Measurements from ENCODE around the gene TMTC2.
"Not testable (repeated sequence)": the region's sequence is repeated elsewhere in the genome, so short reads cannot be mapped to it uniquely, and the experiment has no call there.

TMTC2 gene

DNA sequence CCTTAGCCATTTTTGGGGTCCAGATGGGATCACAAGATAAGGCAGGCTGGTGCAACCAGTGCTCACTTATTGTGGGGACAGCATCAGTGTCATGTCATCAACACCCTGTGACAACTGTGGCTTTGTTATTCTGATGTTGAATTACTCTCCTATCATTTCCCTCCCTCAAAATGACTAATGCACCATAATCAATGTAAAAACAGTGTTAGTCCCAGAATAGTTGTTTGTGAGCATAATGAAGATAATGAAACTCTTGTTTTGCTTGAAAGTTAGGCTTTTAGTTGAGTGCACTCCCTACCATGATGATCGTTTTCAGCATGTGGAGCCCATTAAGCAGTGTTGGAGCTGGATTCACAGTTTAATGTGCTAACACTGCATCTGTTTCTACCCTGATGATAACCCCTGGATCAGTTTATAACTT is 151.4 kb downstream of the TMTC2 start:
- no peak for DNase-seq (ENCODE audit: extremely low spot score)
- ChIA-PET CTCF (no interaction called here), POLR2A (no interaction called here)
- TF ChIP-seq, protein P1, sequence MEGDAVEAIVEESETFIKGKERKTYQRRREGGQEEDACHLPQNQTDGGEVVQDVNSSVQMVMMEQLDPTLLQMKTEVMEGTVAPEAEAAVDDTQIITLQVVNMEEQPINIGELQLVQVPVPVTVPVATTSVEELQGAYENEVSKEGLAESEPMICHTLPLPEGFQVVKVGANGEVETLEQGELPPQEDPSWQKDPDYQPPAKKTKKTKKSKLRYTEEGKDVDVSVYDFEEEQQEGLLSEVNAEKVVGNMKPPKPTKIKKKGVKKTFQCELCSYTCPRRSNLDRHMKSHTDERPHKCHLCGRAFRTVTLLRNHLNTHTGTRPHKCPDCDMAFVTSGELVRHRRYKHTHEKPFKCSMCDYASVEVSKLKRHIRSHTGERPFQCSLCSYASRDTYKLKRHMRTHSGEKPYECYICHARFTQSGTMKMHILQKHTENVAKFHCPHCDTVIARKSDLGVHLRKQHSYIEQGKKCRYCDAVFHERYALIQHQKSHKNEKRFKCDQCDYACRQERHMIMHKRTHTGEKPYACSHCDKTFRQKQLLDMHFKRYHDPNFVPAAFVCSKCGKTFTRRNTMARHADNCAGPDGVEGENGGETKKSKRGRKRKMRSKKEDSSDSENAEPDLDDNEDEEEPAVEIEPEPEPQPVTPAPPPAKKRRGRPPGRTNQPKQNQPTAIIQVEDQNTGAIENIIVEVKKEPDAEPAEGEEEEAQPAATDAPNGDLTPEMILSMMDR (IDR thresholded peaks at IDR 0.05; ENCODE audit: control extremely low read depth, extremely low read depth, low read depth, missing control alignments), result no peak

DNA sequence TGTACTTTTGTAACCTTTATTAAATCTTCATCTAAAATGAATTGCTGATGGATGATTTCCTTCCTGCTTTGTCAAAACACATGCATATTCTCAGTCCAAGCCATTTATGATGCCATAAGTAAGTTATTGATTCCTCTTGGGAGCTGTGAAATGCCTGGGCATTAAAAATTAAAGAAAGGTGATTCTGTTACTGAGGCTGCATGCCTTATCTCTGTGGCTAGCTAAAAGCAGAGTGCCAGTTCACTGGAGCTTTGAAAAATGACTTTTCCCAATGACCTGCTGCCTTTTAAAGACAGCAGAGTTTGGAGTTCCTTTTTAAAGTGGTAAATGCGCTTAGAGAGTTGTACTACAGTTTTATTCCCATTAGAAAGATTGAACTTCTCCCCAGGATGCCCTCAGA is 152.1 kb downstream of the TMTC2 start:
- POLR2A ChIA-PET, result no interaction called here
- DNase-seq (ENCODE audit: extremely low spot score), result no peak
- TF ChIP-seq, protein P1 (IDR thresholded peaks at IDR 0.05; ENCODE audit: control extremely low read depth, extremely low read depth, low read depth, missing control alignments), result no peak
- CTCF ChIA-PET, result no interaction called here

DNA sequence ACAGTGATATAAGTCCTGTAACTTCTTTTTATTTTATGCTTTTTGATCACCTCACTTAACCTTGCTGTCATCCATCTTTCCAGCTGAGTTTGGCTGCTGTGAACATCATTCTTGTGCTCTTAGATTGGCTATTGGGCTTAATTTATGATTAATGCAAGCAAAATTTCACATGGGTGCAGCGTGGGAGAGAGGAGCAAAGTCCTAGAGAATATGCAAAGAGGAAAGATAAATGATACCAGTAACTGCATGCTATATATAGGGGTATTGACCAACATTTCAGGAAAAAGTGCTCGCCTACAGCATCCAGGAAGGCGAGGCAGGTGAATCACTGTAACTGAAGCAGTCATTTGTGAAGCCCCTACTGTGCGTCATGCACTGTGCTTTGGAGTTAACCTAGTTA is 153.1 kb downstream of the TMTC2 start:
- DNase-seq (ENCODE audit: extremely low spot score), result no peak
- ChIA-PET POLR2A (no interaction called here), CTCF (no interaction called here)
- TF ChIP-seq, protein P1 (IDR thresholded peaks at IDR 0.05; ENCODE audit: control extremely low read depth, extremely low read depth, low read depth, missing control alignments), result no peak

DNA sequence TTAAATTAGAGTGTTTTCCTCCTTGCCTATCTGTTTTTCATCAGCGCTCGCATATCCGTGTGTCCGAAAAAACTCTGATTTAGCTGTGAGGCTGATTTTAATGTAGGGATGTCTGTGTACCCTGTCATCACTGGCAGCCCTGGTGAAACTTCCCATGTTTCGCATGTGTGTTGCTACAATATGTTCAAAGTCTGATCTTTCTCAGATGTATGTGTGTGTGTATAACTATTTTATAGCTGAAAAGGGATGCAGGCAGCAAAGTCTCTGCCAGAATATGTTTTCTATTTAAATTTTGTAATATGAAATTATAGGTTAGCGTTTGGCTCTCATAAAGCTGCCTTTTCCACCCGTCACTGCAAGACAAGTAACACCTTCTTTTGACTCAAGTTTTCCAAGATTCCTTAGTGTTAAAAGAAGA is 154.8 kb downstream of the TMTC2 start:
- CTCF ChIA-PET, result no interaction called here
- no peak for DNase-seq (ENCODE audit: extremely low spot score)
- TF ChIP-seq, protein P1 (IDR thresholded peaks at IDR 0.05; ENCODE audit: control extremely low read depth, extremely low read depth, low read depth, missing control alignments), result no peak

DNA sequence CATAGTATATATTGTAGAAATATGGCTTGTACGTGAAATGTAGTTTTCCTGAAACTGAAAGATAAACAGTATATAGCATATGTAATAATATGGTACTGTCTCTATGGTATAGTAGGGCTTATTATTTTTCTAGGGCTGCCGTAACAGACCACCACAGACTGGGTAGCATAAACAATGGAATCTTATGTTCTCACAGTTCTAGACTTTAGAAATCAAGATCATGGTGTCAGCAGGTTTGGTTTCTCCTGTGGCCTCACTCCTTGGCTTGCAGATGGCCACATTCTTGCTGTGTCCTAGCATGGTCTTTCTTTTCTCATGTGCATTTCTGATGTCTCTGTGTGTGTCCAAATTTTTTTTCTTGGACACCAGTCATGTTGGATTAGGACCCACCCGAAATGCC is 155.8 kb downstream of the TMTC2 start:
- no peak for DNase-seq (ENCODE audit: extremely low spot score)
- ChIA-PET POLR2A (no interaction called here), CTCF (interaction anchor here (1.4 to 3.5 kb wide), 2 partner anchors 9 to 157 kb away, joined by 3 to 12 read pairs; partner anchors contain the start of gene TMTC2)
- TF ChIP-seq, protein P1 (IDR thresholded peaks at IDR 0.05; ENCODE audit: control extremely low read depth, extremely low read depth, low read depth, missing control alignments), result no peak

More for the DNA sequence above, 154.8 kb downstream of the TMTC2 start:
- POLR2A ChIA-PET, result no interaction called here

DNA sequence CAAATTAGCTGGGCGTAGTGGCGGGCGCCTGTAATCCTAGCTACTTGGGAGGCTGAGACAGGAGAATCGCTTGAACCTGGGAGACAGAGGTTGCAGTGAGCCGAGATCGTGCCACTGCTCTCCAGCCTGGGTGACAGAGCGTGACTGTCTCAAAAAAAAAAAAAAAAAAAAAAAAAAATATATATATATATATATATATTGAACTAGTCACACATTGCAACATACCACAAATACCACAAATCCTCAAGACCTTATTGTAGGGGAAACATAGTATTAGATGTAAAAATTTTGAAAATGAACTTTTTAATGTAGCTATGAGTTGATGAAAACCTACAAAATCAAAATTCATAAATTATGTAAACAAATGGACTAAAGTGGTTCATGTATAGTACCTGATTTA is 158.4 kb downstream of the TMTC2 start:
- POLR2A ChIA-PET; DNase-seq (ENCODE audit: extremely low spot score): not testable (repeated sequence)
- CTCF ChIA-PET, result interaction anchor here (1.4 to 3.5 kb wide), 3 partner anchors 13 to 159 kb away, joined by 4 to 12 read pairs (median 4); partner anchors contain the start of gene TMTC2

DNA sequence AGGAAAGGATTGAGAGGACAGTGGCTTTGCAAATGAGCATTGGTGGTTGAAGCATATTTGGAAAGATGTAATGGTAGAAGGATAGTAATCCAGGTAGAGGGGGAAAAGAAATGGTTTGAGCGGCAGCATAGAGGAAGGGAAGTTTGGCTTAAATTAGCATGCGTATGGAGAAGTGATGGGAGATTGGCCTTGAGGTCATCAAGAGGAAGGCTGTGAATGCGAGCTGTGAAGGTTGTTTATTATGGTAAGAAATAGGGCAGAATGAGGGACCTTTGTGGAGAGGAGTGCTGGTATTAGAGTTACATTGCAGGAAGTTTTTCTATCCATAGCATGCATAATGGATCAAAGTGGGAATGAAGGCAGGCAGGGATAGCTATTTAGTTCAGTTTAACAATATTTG is 162.1 kb downstream of the TMTC2 start:
- TF ChIP-seq, protein P1 (IDR thresholded peaks at IDR 0.05; ENCODE audit: control extremely low read depth, extremely low read depth, low read depth, missing control alignments), result no peak
- DNase-seq (ENCODE audit: extremely low spot score), result no peak
- CTCF ChIA-PET, result interaction anchor here (0.7 to 1.7 kb wide), 2 partner anchors 19 to 22 kb away, joined by 4 to 5 read pairs; no protein-coding TSS in a partner anchor
- POLR2A ChIA-PET, result interaction anchor here (0.6 kb wide), 1 partner anchor 36 kb away, joined by 4 read pairs; no protein-coding TSS in a partner anchor

Data from GM10248 (cell line).